Measurements from ENCODE around the gene ZNF621. TPM values are rescaled to one million over a fixed set of nuclear protein-coding genes. Genes with fewer than 3 reads are reported as not detected.

Gene ZNF621
- polyA plus RNA-seq, 1 donor (not counting 4 experiments of a cell fraction or from before 2014, with no cell fraction given), result 14.3 TPM

- Histone ChIP-seq H3K27me3 (ENCODE audit: control insufficient read depth, extremely low read depth, insufficient read depth, low read length) (peaks cover 18% of the 10 kb centered on the region), H3K9me1 (ENCODE audit: control insufficient read depth, extremely low read depth, insufficient read depth, low read length) (no peaks in the 10 kb centered on the region), H3K4me1 (ENCODE audit: control insufficient read depth, extremely low read depth, insufficient read depth, low read length) (no peaks in the 10 kb centered on the region), H3K4me2 (ENCODE audit: control insufficient read depth, extremely low read depth, insufficient read depth, low read depth, low read length) (no peak overlapping the region), H4K20me1 (ENCODE audit: control insufficient read depth, extremely low read depth, insufficient read depth, low read length) (no peaks in the 10 kb centered on the region), H2AFZ (ENCODE audit: control insufficient read depth, low read length) (no peak overlapping the region), H3K9me3 (ENCODE audit: control insufficient read depth, low read depth, low read length) (no peaks in the 10 kb centered on the region), H3K27ac (ENCODE audit: control insufficient read depth, insufficient read depth, low read length) (no peak overlapping the region), H3K36me3 (ENCODE audit: control insufficient read depth in 2 of 2, extremely low read depth in 1 of 2, insufficient read depth in 2 of 2, low read length in 2 of 2) (no peaks in the 10 kb centered on the region), H3K79me2 (ENCODE audit: control insufficient read depth, insufficient read depth, low read length) (no peaks in the 10 kb centered on the region), H3K4me3 (ENCODE audit: control insufficient read depth in 2 of 3, extremely low read depth in 1 of 3, insufficient read depth in 2 of 3, low read depth in 1 of 3, low read length in 3 of 3) (no peak overlapping the region), H3K9ac (ENCODE audit: control insufficient read depth, extremely low read depth, insufficient read depth, low read length) (no peak overlapping the region)
- TF ChIP-seq EZH2 (IDR thresholded peaks at IDR 0.05; ENCODE audit: low read length), result no peak
- TF ChIP-seq, protein P1, sequence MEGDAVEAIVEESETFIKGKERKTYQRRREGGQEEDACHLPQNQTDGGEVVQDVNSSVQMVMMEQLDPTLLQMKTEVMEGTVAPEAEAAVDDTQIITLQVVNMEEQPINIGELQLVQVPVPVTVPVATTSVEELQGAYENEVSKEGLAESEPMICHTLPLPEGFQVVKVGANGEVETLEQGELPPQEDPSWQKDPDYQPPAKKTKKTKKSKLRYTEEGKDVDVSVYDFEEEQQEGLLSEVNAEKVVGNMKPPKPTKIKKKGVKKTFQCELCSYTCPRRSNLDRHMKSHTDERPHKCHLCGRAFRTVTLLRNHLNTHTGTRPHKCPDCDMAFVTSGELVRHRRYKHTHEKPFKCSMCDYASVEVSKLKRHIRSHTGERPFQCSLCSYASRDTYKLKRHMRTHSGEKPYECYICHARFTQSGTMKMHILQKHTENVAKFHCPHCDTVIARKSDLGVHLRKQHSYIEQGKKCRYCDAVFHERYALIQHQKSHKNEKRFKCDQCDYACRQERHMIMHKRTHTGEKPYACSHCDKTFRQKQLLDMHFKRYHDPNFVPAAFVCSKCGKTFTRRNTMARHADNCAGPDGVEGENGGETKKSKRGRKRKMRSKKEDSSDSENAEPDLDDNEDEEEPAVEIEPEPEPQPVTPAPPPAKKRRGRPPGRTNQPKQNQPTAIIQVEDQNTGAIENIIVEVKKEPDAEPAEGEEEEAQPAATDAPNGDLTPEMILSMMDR (optimal IDR thresholded peaks at IDR 0.05 in 1 of 3, IDR thresholded peaks at IDR 0.05 in 1 of 3, conservative IDR thresholded peaks at IDR 0.05 in 1 of 3; ENCODE audit: extremely low read depth in 1 of 3, insufficient read depth in 2 of 3, low read length in 3 of 3), result no peak
- dilution Hi-C loops (cut with MboI; ENCODE audit: extremely low pct_ligation_motif_present, low sequenced_read_pairs), result loop anchor here (25.0 kb wide), 1 partner anchor 652 kb away; no protein-coding TSS in a partner anchor
- FAIRE-seq (no peak), DNase-seq (ENCODE audit: low read depth, low spot score) (no peak)
Observed at GRCh38 chr3:40585381-40586016, 60.7 kb downstream of the ZNF621 start.

GRCh38 chr3:40586901-40587300 lies 62.1 kb downstream of the ZNF621 start:
- TF ChIP-seq, protein P1 (optimal IDR thresholded peaks at IDR 0.05 in 1 of 3, IDR thresholded peaks at IDR 0.05 in 1 of 3, conservative IDR thresholded peaks at IDR 0.05 in 1 of 3; ENCODE audit: extremely low read depth in 1 of 3, insufficient read depth in 2 of 3, low read length in 3 of 3), result no peak
- TF ChIP-seq EZH2 (IDR thresholded peaks at IDR 0.05; ENCODE audit: low read length), result no peak
- no peaks in the 10 kb centered on the region for H3K9me1 ChIP-seq (ENCODE audit: control insufficient read depth, extremely low read depth, insufficient read depth, low read length)
- H3K27ac ChIP-seq (ENCODE audit: control insufficient read depth, insufficient read depth, low read length), result no peak overlapping the region
- no peak overlapping the region for H3K9ac ChIP-seq (ENCODE audit: control insufficient read depth, extremely low read depth, insufficient read depth, low read length)
- FAIRE-seq (no peak), DNase-seq (ENCODE audit: low read depth, low spot score) (no peak)
- H2AFZ ChIP-seq (ENCODE audit: control insufficient read depth, low read length), result no peak overlapping the region
- peaks cover 14% of the 10 kb centered on the region for H3K27me3 ChIP-seq (ENCODE audit: control insufficient read depth, extremely low read depth, insufficient read depth, low read length)
- dilution Hi-C loops (cut with MboI; ENCODE audit: extremely low pct_ligation_motif_present, low sequenced_read_pairs), result loop anchor here (25.0 kb wide), 1 partner anchor 650 kb away; no protein-coding TSS in a partner anchor
- H3K4me2 ChIP-seq (ENCODE audit: control insufficient read depth, extremely low read depth, insufficient read depth, low read depth, low read length), result no peak overlapping the region
- H3K4me1 ChIP-seq (ENCODE audit: control insufficient read depth, extremely low read depth, insufficient read depth, low read length), result no peaks in the 10 kb centered on the region
- no peak overlapping the region for H3K4me3 ChIP-seq (ENCODE audit: control insufficient read depth in 2 of 3, extremely low read depth in 1 of 3, insufficient read depth in 2 of 3, low read depth in 1 of 3, low read length in 3 of 3)
- H3K36me3 ChIP-seq (ENCODE audit: control insufficient read depth in 2 of 2, extremely low read depth in 1 of 2, insufficient read depth in 2 of 2, low read length in 2 of 2), result no peaks in the 10 kb centered on the region
- H3K79me2 ChIP-seq (ENCODE audit: control insufficient read depth, insufficient read depth, low read length), result no peaks in the 10 kb centered on the region
- no peaks in the 10 kb centered on the region for H3K9me3 ChIP-seq (ENCODE audit: control insufficient read depth, low read depth, low read length)
- no peaks in the 10 kb centered on the region for H4K20me1 ChIP-seq (ENCODE audit: control insufficient read depth, extremely low read depth, insufficient read depth, low read length)
